ENCODE measurements around the gene SOD2. TPM values are rescaled to one million over a fixed set of nuclear protein-coding genes. Genes with fewer than 3 reads are reported as not detected.
A peak's percentile ranks its signal among the peaks of the same experiment; 100 is the strongest.
"Not testable (repeated sequence)": the region's sequence is repeated elsewhere in the genome, so short reads cannot be mapped to it uniquely, and the experiment has no call there.

The SOD2 gene
- total RNA-seq, 1 donor: 775 TPM

GRCh38 chr6:159700970-159701369 lies 7.9 kb upstream of the SOD2 start:
- no peak overlapping the region for H3K4me3 ChIP-seq (ENCODE audit: low read depth, low read length)
- no peak for DNase-seq (ENCODE audit: low read depth)
- no peak for TF ChIP-seq CTCF (IDR thresholded peaks at IDR 0.05; ENCODE audit: insufficient read depth, low read depth, low read length)

DNA sequence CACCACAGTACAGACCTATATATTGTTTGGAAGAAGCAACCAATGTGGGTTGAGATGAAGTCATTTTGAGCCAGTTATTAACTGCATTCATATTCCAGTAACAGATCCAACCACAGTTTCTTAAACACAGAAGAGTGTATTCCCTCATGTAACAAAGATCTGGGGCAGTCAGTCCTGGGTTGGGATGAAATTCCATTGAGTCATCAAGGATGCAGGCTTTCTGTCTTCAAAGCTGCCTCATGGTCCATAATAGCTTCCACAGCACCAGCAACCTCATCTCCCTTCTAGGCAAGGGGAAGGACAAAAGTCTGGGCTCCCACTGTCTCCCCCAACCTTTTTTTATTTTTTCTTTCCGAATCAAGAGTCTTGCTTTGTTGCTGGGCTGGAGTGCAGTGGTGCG lies 2.9 kb upstream of the SOD2 start:
- H3K4me3 ChIP-seq (ENCODE audit: low read depth, low read length): no peak overlapping the region
- TF ChIP-seq CTCF (IDR thresholded peaks at IDR 0.05; ENCODE audit: insufficient read depth, low read depth, low read length): no peak
- no peak for DNase-seq (ENCODE audit: low read depth)

DNA sequence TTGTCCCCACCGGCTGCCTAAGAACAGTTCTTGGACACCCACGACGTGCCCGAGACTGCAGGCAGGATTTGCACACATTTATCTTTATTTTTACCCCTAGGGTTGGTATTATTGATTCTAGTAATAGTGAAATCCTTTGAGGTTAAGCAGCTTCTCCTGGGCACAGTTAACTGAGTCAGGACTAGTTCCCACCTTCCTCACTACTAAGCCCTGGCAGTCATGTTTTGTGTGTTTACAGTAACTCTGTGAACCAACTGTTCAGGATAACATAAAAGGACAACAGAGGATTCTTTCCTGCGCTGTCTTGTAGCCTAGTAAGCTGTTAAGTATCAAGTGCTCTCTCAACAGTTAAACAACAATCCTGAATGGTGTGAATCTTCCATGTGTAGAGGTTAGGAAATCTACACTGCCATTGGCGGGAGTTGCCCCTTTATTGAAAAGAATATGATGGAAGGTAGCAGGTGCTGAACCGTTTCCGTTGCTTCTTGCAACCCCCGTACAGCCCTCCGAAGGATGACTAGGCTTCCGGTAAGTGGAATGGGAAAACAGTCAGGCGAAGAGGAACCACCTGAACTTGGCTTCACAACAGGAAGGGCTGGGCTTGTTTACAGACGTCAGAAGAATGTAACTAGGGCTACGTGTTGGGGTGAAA lies 979 bp upstream of the SOD2 start:
- TF ChIP-seq CTCF (IDR thresholded peaks at IDR 0.05; ENCODE audit: insufficient read depth, low read depth, low read length): no peak
- peak overlapping the region; percentile 78 for H3K4me3 ChIP-seq (ENCODE audit: low read depth, low read length)
- DNase-seq (ENCODE audit: low read depth): peak; percentile 76

- DNase-seq (ENCODE audit: low read depth): peak; percentile 58
- H3K4me3 ChIP-seq (ENCODE audit: low read depth, low read length): peak overlapping the region; percentile 78
- TF ChIP-seq CTCF (IDR thresholded peaks at IDR 0.05; ENCODE audit: insufficient read depth, low read depth, low read length): no peak
These were observed 526 bp downstream of the SOD2 start for GRCh38 chr6:159692303-159693127.

DNA sequence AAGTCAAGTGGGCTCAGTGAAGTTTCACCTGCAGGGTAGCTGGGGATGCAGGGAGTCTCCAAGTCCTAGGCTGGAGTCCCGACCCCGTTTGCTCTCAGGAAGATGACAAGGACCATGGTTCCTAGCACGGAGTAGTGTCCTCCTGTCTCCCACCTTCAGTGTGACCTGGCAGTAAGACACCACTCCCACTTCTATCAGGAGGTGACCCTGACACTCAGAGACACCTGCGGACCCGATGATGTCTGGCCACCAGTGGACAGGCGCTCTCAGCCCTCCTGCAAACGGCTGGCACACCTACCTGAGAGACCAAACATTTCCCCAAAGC lies 1.1 kb downstream of the SOD2 start:
- no peak for DNase-seq (ENCODE audit: low read depth)
- TF ChIP-seq CTCF (IDR thresholded peaks at IDR 0.05; ENCODE audit: insufficient read depth, low read depth, low read length): no peak

GRCh38 chr6:159691133-159691962 lies 1.7 kb downstream of the SOD2 start:
- peak; percentile 83 for TF ChIP-seq CTCF (IDR thresholded peaks at IDR 0.05; ENCODE audit: insufficient read depth, low read depth, low read length)
- DNase-seq (ENCODE audit: low read depth): peak; percentile 96
- peak overlapping the region; percentile 78 for H3K4me3 ChIP-seq (ENCODE audit: low read depth, low read length)

More for the DNA sequence above, 1.1 kb downstream of the SOD2 start:
- peak overlapping the region; percentile 78 for H3K4me3 ChIP-seq (ENCODE audit: low read depth, low read length)

- not testable (repeated sequence) for H3K4me3 ChIP-seq (ENCODE audit: low read depth, low read length); DNase-seq (ENCODE audit: low read depth)
These were observed 2.9 kb downstream of the SOD2 start for GRCh38 chr6:159690135-159690534.

All from fibroblast of villous mesenchyme (primary cell).